Suprapubic skin (tissue), 4 donors: ENCODE measurements around the gene EIF4G3. TPM values are rescaled to one million over a fixed set of nuclear protein-coding genes. Genes with fewer than 3 reads are reported as not detected.
"Not testable (repeated sequence)": the region's sequence is repeated elsewhere in the genome, so short reads cannot be mapped to it uniquely, and the experiment has no call there.

Experiments
- DNase-seq, 2 donors: peaks; one replicate each; pipeline ENCODE4 v3.0.0-alpha.2; 2019; ENCODE audit warnings: low spot score in 2 of 2
- H3K27ac ChIP-seq: fragments of 200-600 bp; sonication (generic); one replicate; pipeline ENCODE4 v1.5.1; 2019
- H3K27me3 ChIP-seq: fragments of 200-600 bp; sonication (generic); one replicate; pipeline ENCODE4 v1.5.1; 2019
- H3K36me3 ChIP-seq: fragments of 200-600 bp; sonication (generic); one replicate; pipeline ENCODE4 v1.5.1; 2019
- H3K4me1 ChIP-seq: fragments of 200-600 bp; sonication (generic); one replicate; pipeline ENCODE4 v1.5.1; 2019
- H3K4me3 ChIP-seq: fragments of 200-600 bp; sonication (generic); one replicate; pipeline ENCODE4 v1.5.1; 2019; ENCODE audit warnings: mild to moderate bottlenecking
- H3K9me3 ChIP-seq: fragments of 200-600 bp; sonication (generic); one replicate; pipeline ENCODE4 v1.5.1; 2019
- EP300 ChIP-seq: sonication (generic); formaldehyde crosslinking; IDR thresholded peaks from one replicate; pipeline ENCODE4 v1.6.1; 2017; ENCODE audit warnings: antibody characterized with exemption
- POLR2A ChIP-seq, 2 donors: fragments of 450-650 bp; IDR thresholded peaks; one replicate each; pipeline ENCODE4 v1.6.1; 2017; ENCODE audit warnings: antibody characterized with exemption in 2 of 2, mild to moderate bottlenecking in 2 of 2, moderate library complexity in 2 of 2
- POLR2AphosphoS5 ChIP-seq, 3 donors: sonication (generic); formaldehyde crosslinking; IDR thresholded peaks; one replicate each; pipeline ENCODE4 v1.6.1; 2017; ENCODE audit warnings: antibody characterized with exemption in 3 of 3
- WGBS: methylation state at CpG from one replicate; pipeline ENCODE4 v1.1.5; 2018; 5-methylcytosine and 5-hydroxymethylcytosine counted together
- total RNA-seq, 4 donors: library from RNA; depleted of rRNA; stranded (reverse); fragments of >200 nt; gene quantifications; one replicate each; pipeline ENCODE4 v1.1.0, GENCODE V29; 2016
- TF ChIP-seq, protein P1 (sequence below), 2 donors: fragments of 200-600 bp in 1 of 2; fragments of 450-650 bp in 1 of 2; sonication (generic) in 1 of 2; IDR thresholded peaks; one replicate each; pipeline ENCODE4 v1.5.1; 2016 to 2019; ENCODE audit warnings: antibody characterized with exemption in 2 of 2, mild to moderate bottlenecking in 1 of 2, moderate library complexity in 1 of 2

Gene EIF4G3
- total RNA-seq, 4 donors from 2014 or later, result 32.9 to 40.6 (median 39.5) TPM

DNA sequence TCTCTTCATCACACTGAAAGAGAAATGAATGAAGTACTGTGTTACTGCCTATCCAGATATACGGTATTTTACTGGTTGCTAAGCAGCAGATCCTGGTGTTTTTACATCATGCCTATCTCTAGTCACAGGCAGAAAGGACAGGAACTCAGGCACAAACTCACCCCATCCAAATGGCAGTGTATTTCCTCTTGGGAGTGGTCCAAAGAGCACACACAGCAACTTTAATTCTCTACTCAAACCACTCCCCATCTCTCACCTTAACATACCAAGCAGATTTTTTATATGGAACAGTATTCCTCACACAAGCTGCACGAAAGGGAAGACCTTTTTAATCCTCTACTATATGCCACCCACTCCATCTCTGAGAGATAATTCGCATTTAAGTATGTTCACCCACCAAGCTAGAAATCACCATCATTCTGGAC, 27.3 kb downstream of the EIF4G3 start:
- Histone ChIP-seq H3K36me3 (peaks cover 6% of the 10 kb centered on the region), H3K4me3 (no peak overlapping the region), H3K9me3 (no peaks in the 10 kb centered on the region), H3K27me3 (no peaks in the 10 kb centered on the region), H3K4me1 (peaks cover 19% of the 10 kb centered on the region), H3K27ac (peak overlapping the region; percentile 69)
- no peak for DNase-seq
- TF ChIP-seq POLR2AphosphoS5 (IDR thresholded peaks at IDR 0.05) (no peak), EP300 (no peak), POLR2A (IDR thresholded peaks at IDR 0.05) (no peak)
- TF ChIP-seq, protein P1, sequence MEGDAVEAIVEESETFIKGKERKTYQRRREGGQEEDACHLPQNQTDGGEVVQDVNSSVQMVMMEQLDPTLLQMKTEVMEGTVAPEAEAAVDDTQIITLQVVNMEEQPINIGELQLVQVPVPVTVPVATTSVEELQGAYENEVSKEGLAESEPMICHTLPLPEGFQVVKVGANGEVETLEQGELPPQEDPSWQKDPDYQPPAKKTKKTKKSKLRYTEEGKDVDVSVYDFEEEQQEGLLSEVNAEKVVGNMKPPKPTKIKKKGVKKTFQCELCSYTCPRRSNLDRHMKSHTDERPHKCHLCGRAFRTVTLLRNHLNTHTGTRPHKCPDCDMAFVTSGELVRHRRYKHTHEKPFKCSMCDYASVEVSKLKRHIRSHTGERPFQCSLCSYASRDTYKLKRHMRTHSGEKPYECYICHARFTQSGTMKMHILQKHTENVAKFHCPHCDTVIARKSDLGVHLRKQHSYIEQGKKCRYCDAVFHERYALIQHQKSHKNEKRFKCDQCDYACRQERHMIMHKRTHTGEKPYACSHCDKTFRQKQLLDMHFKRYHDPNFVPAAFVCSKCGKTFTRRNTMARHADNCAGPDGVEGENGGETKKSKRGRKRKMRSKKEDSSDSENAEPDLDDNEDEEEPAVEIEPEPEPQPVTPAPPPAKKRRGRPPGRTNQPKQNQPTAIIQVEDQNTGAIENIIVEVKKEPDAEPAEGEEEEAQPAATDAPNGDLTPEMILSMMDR (IDR thresholded peaks at IDR 0.05), result no peak
- WGBS, result 22% methylated on average over 3 of the region's 3 CpGs

DNA sequence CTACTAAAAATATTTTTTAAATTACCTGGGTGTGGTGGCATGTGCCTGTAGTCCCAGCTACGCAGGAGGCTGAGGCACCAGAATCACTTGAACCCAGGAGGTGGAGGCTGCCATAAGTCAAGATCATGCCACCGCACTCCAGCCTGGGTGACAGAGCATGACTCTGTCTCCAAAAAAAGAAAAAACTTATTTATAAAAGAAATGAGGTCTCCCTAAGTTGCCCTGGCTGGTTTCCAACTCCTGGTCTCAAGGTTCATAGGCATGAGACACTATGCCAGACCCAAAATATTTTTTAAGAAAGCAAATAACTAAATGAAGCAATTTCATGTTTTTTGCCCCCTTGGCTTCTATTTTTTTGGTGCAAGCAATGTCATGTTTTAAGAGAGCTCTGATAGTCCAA, 32.9 kb downstream of the EIF4G3 start:
- Histone ChIP-seq H3K9me3 (no peaks in the 10 kb centered on the region), H3K4me1 (no peaks in the 10 kb centered on the region), H3K36me3 (peaks cover 6% of the 10 kb centered on the region), H3K27ac (no peak overlapping the region), H3K4me3 (no peak overlapping the region), H3K27me3 (no peaks in the 10 kb centered on the region)
- DNase-seq, result no peak
- TF ChIP-seq, protein P1 (IDR thresholded peaks at IDR 0.05), result no peak
- 88% methylated on average over 2 of the region's 2 CpGs for WGBS

DNA sequence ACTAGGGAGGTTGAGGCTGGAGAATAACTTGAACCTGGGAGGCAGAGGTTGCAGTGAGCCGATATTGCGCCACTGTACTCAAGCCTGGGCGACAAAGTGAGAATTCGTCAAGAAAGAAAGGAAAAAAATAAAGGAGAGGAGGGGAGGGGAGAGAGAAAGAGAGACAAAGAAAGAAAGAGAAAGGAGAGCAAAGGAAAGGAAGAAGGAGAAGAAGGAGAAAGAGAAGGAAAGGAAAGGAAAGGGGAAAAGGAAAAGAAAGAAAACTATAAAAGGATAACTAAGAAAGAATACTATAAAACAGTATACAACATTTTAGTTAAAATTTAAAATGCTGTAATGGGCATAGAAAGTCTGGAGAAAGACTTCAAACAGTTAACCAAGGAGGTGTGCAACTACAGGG, 33.6 kb downstream of the EIF4G3 start:
- Histone ChIP-seq H3K9me3 (no peaks in the 10 kb centered on the region), H3K36me3 (peaks cover 8% of the 10 kb centered on the region), H3K4me1 (no peaks in the 10 kb centered on the region), H3K27ac (no peak overlapping the region), H3K4me3 (no peak overlapping the region), H3K27me3 (no peaks in the 10 kb centered on the region)
- TF ChIP-seq, protein P1 (IDR thresholded peaks at IDR 0.05), result no peak
- no peak for TF ChIP-seq EP300
- TF ChIP-seq POLR2AphosphoS5 (IDR thresholded peaks at IDR 0.05), result no peak
- TF ChIP-seq POLR2A (IDR thresholded peaks at IDR 0.05), result no peak
- no peak for DNase-seq
- over 99% methylated on average over 4 of the region's 4 CpGs for WGBS

- no peak overlapping the region for H3K4me3 ChIP-seq
- TF ChIP-seq POLR2A (IDR thresholded peaks at IDR 0.05), result no peak
- H3K9me3 ChIP-seq, result no peaks in the 10 kb centered on the region
- H3K36me3 ChIP-seq, result peaks cover 4% of the 10 kb centered on the region
- no peak for DNase-seq
- H3K4me1 ChIP-seq, result no peaks in the 10 kb centered on the region
- WGBS, result 84% methylated on average over 1 of the region's 1 CpG
- H3K27me3 ChIP-seq, result no peaks in the 10 kb centered on the region
- no peak overlapping the region for H3K27ac ChIP-seq
Measured at GRCh38 chr1:21141030-21141429, 35.7 kb downstream of the EIF4G3 start.

GRCh38 chr1:21139601-21140000, 37.1 kb downstream of the EIF4G3 start:
- no peak for DNase-seq

DNA sequence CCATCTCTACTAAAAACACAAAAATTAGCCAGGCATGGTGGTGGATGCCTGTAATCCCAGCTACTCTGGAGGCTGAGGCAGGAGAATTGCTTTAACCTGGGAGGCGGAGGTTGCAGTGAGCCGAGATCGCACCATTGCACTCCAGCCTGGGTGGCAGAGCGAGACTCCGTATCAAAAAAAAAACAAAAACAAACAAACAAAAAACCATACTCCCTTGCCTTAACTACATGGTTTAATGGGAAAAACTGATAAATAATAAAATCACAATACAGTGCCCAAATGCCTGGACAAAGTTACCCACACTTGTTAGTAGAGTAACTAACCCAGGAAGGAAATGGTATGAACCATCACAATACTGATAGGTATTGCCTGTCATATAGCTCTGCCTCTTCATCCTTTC, 40.4 kb downstream of the EIF4G3 start:
- H3K9me3 ChIP-seq, H3K4me1 ChIP-seq, H3K4me3 ChIP-seq, H3K27ac ChIP-seq, DNase-seq, H3K27me3 ChIP-seq: not testable (repeated sequence)
- 91% methylated on average over 5 of the region's 5 CpGs for WGBS
- H3K36me3 ChIP-seq, result peaks cover 11% of the 10 kb centered on the region

More at GRCh38 chr1:21139601-21140000, 37.1 kb downstream of the EIF4G3 start:
- H3K27ac ChIP-seq, result no peak overlapping the region
- H3K36me3 ChIP-seq, result peaks cover 10% of the 10 kb centered on the region
- H3K9me3 ChIP-seq, result no peaks in the 10 kb centered on the region
- no peaks in the 10 kb centered on the region for H3K27me3 ChIP-seq
- TF ChIP-seq, protein P1 (IDR thresholded peaks at IDR 0.05), result no peak
- TF ChIP-seq POLR2AphosphoS5 (IDR thresholded peaks at IDR 0.05) (no peak), EP300 (no peak)
- no peaks in the 10 kb centered on the region for H3K4me1 ChIP-seq
- H3K4me3 ChIP-seq, result no peak overlapping the region
- WGBS, result 23% methylated on average over 2 of the region's 2 CpGs
